H4 (cell line): Measurements from ENCODE around the gene ABHD17C. TPM values are rescaled to one million over a fixed set of nuclear protein-coding genes. Genes with fewer than 3 reads are reported as not detected.
A peak's percentile ranks its signal among the peaks of the same experiment; 100 is the strongest.

Source experiments
- DNase-seq: peaks from one replicate; pipeline ENCODE4 v3.0.0-alpha.2; 2015; ENCODE audit warnings: low spot score
- total RNA-seq: library from RNA; depleted of rRNA; stranded (reverse); fragments of >200 nt; shearing (Covaris generic); gene quantifications from 2 replicates; pipeline ENCODE4 v1.2.3, GENCODE V29; 2014

ABHD17C gene
- total RNA-seq, 1 experiment from 2014 or later: 3.5 TPM

DNA sequence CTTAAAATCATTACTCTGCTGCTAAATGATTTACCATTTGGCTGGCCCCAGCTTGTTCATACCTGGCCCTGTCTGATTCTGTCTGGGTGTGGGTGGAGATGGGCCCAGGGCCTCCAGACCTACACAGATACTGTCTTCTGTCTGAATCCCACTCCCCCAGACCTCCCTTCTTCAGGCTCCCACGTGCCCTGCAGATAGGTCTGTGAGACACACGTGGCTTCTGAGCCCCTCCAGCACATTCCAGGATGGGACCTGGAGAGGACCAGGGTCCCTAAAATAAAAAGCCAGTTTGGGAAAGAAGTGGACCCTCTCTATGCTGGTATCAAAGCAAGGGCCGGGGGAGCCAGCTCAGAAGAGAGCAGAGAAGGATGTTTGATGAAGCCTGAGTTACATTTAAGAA is 69.4 kb downstream of the ABHD17C start:
- no peak for DNase-seq

DNA sequence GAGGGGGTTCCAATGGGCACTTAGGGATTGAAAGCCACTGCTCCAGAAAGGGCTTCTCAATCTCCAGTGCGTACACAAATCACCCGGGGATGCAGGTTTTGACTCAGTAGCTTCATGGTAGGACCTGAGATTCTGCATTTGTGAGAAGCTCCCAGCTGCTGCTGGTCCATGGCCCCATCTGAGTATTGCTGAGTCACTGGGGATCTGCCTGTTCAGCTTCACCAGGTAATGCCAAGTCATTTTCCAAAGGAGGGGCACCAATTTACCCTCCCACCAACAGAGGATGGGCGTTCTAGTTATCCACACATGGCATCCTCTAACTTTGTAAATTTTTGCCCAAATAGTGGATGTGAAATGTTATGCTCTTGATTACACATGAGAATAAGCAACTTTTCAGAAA is 71.2 kb downstream of the ABHD17C start:
- no peak for DNase-seq

DNA sequence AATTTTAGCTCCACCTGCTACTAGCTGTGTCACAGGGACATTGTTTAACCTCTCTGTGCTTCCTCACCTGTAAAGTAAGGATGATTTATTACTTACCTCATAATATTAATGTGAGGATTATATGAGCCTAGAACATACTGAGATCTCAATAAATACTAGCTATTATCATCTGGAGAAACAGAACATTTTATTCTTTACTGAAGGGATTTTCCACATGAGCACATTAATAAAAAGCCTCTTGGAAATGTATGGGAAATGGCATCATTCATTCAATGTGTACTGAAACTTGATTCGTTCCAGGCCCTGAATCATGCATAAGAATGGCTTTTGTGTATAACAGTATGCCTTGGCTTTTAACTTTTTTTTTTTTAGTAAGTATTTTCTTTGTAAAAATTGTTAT is 73.0 kb downstream of the ABHD17C start:
- DNase-seq: no peak

DNA sequence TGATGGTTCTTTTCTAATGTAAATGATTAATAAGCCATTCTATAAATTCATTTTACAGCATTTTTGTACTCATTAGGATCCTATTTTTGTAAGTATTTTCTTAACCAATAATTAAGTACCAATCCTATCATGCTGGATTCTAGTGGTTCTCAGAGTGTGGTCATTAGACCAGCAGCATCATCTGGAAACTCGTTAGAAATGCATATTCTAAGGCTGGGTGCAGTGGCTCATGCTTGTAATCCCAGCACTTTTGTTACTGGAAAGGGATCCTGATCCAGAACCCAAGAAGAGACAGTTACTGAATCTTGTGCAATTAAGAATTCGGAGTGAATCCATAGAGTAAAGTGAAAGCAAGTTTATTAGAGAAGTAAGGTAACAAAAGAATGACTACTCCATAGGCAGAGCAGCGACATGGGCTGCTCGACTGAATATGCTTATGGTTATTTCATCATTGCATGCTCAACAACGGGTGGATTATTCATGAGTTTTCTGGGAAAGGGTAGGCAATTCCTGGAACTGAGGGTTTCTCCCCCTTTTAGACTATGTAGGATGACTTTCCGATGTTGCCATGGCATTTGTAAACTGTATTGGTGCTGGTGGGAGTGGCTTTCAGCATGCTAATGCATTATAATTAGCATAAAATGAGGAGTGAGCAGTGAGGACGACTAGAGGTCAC is 74.2 kb downstream of the ABHD17C start:
- no peak for DNase-seq

DNA sequence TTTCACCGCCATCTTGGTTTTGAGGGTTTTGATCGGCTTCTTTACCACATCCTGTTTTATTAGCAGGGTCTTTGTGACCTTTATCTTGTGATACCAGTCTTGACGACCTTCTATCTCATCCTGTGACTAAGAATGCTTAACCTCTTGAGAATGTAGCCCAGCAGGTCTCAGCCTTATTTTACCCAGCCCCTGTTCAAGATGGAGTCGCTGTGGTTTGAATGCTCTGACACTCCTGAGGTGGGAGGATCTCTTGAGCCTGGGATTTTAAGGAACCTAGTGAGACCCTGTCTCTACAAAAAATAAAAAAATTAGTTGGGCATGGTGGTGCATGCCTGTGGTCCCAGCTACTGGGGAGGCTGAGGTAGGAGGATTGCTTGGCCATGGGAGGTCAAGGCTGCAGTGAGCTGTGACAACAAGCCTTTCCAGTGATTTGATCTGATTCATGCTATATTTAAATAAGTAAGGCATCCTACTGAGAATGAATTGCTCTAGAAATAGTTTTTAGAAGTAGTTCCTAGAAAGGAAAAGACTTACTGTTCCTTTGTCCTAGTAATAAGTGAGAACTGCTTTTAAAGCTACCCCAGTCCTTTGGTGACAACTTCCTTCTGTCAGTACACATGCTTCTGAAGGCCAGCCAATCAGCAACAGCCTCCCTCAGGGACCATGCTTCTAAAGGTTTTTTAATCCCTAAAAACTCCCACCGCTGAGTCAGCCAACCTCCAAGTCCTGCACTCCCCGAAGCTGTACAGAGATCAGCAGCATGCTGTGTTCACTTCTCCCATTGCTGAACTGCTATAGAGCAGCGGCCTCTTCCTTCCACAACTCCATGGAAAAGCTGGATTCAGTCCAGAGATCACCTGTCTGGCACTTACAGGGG is 75.0 kb downstream of the ABHD17C start:
- DNase-seq: no peak

DNA sequence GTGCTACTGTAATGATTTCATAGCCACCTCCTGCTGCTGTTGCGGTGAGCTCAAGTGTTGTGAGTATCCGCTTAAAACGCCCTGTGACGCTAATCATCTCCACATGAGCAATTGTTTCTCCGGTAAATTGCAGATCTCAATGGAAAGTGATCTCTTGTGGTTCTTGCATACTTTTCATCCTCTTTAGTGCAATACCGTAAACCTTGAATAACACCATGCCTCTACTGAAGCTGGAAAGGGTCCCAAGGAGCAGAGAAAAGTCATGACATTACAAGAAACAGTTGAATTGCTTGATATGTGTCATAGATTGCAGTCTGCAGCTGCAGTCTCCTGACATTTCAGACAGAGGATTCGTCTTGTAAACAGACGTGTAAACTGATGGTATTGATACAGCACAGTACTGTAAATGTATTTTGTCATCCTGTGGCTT is 78.0 kb downstream of the ABHD17C start:
- no peak for DNase-seq

DNA sequence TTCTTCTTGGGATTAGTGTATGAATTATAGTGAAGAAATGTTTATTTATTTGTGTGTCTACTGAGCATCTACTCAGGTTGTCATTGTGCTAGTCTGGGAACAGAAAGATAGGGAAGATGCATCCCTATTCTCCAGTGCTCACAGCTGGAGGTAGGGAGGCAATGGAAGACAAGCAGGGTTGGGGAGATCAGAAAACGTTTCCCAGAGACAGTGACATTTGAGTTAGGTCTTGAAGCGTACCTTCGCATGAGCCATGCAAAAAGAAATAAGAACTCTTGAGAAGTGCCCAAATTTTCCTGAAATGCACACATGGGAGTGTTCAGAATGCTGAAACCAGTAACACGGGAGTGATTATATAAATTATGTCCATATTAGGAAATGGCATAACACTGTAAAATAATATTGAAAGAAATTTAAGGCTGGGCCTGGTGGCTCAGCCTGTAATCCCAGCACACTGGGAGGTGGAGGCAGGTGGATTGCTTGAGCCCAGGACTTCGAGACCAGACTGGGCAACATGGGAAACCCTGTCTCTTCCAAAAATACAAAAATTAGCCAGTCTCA is 78.8 kb downstream of the ABHD17C start:
- no peak for DNase-seq

DNA sequence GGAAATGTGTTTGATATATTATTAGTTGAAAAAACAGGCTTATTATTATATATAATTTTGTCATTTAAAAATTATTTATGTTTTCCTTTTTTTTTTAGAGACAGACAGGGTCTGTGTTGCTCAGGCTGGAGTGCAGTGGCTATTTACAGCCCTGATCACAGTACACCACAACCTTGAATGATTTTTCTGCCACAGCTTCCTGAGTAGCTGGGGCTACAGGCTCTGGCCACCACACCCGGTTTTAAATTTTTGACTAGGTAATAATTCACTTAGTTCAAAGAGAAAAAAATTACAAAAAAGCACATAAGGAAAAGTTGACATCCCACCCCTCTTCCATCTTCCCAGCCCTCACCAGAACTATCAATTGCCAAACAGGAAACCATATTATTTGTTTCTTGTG is 79.4 kb downstream of the ABHD17C start:
- no peak for DNase-seq

DNA sequence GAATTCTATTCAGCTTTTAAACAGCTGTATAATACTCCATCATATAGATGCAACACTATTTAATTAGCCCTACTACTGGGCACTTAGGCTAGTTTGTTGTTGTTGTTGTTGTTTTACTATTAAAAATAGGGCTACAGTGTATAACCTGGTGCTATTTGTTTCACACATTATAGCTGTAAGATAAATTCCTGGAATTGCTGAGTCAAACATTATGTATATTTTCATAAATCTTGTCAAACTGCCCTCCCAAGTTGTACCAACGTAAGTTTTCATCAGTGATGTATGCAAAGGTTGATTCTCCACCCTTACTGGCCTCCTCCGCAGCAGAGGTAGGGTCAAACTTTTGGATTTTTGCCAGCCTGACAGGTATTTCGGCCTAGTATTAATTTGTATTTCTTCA is 80.2 kb downstream of the ABHD17C start:
- DNase-seq: no peak

DNA sequence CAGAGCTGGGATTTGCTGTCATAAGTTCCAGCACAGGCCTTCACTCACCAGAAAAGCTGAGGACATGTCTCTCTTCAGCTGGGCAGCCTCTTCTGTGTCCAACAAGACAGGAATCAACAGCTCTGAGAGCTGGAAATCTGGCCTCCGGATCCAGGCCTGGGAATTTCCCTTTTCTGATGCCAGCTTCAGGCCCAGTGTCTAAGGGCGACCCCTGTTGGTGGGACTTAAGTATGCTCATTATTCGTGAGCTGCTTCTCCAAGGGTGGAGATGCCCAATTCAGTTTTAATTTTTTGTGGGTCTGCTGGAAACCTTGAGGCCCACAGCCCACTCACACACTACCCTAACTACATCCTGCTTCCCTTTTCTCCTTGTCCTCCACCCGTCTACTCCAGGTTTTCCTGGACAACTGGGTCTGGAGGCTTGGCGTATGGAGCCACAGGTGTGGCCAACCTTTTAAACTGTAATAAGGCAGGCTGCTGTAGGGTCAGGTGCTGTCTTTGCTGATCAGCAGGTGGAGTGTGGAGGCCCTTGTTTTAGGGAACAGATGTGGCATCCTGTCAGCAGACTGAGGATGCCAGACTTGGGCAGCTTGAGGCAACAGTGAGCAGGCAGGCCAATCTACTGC is 81.4 kb downstream of the ABHD17C start:
- peak; percentile 63 for DNase-seq

DNA sequence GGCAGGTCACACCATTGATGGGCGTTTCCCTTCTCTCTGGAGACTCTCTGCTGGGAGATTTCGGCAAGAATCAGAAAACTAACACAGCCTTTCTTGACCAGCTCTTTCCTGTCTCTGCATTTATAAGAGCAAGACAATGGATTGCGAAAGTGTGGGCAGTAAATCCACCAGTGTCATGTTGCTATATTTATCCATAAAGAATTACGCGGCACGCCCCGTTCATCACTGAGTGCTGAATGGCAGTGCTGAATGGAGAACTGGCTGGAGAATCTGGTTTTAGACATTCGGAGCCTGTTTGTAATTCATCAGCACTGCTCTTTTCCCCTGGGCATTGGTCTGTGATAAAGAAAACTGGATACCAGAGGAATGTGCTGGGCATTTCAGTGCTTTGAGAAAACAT is 82.0 kb downstream of the ABHD17C start:
- DNase-seq: no peak

DNA sequence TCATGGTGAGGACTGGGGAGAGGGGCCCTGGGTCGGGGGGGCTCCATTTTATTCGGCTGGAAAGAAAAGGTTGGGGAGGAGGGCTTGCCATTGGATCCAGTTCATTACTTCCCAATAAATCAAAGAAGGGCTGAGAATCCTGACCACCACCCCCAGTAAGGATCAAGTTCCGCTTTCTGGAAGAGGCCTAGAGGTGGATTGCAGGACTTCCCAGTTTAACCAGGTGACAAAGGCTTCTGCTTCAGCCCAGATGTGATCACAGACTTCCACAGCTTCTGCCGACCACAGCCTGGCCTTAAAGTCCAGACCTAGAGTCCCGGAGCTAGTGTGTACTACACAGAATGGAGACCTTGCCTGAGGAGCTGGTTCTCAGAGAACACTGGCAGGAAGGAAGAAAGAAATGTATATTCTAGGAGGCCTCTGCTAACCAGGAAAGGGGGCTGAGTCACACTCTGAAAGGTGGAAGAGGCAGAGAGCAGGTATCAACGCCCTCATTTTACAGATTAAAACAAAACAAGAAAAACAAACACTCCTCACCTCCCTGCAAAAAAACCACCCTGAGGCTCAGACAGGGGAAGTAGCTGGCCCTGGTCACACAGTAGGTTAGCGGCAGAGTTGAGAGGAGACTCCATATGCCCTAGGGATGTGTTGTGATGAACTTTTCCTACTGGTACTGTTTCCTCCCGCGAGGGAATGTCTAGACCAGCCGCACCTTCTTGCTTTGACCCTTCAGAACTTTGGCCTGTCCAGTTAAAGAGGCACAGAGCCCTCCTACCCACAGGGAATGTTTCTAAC is 82.9 kb downstream of the ABHD17C start:
- DNase-seq: no peak

DNA sequence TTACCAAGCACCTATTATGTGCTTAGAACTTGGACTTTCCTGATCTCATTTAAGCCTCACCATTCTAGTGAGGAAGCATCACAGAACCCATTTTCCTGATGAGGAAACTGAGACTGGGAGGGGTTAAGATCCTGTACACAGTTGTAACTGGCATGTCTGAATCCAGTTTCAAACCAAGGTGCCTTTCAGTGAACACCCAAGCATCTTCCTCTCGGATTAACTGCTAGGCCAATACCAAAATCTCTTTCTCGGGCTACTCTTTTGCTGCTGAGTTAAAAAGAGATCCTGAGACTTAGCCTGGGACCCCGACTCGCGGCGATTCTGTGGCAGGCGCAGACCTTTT is 83.5 kb downstream of the ABHD17C start:
- DNase-seq: no peak

DNA sequence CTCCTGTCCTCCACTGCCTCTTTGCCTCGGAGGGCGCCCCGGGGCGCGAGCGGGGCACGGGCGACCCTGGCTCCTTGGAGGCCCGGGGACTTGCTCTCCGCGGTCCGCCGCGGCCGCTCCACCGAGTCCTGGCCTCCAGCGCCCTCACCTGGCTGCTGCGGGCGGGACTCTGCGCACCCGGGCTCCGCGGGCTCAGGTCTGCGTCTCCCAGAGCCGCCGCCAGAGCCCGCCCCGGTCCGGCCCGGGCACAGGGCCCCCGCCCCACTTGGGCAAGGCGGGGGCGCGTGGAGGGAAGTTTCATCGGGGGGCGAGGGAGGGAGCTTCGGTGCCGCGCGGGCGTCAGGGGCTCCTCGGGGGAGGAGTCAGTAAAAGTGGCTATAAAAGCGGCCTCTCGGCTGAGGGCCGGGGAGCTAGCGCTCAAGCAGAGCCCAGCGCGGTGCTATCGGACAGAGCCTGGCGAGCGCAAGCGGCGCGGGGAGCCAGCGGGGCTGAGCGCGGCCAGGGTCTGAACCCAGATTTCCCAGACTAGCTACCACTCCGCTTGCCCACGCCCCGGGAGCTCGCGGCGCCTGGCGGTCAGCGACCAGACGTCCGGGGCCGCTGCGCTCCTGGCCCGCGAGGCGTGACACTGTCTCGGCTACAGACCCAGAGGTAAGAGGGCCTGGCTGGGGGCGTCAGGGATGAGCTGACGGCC is 84.0 kb downstream of the ABHD17C start, which contains the start of gene CEMIP:
Gene CEMIP (plus strand): TSS at position 407 of the 694 bp plus-strand sequence. CDS start 94,510 bp downstream, outside the sequence.
- DNase-seq: peak; percentile 33

DNA sequence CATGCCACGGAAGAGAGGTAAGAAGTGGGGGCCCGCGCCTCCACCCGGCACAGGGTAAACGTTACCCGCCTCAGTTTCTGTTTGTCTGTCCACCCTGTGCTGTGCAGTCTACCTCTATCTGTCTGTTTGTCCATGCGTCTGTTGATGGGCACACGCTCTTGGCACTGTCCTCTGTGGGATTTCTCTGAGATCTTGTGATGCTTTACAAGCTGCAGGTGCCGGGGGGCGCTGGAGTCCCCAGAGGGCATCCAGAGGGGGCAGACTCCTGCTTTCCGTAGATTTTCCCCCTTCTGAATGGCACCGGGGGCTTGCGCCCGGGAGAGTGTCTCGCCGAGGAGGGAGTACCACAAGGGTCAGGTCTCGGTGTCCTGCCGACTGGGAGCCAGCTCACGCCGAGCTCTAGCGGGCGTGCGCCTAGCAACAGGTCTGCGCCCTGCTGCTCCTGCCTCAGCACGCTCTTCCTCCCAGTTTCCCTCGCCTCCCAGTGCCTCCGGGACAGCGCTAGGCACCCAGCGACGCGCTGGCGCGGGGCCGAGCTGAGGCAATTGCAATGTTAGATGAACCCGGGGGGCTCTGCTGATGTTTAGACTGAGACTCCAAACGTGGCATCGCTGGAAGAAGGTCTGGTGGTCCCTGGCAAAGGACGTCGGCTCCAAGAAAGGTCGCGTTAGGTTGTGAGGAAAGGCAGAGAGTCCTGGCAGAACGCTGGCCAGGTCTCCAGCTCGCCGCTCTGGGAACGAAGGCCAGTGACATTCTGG is 84.7 kb downstream of the ABHD17C start:
- no peak for DNase-seq

DNA sequence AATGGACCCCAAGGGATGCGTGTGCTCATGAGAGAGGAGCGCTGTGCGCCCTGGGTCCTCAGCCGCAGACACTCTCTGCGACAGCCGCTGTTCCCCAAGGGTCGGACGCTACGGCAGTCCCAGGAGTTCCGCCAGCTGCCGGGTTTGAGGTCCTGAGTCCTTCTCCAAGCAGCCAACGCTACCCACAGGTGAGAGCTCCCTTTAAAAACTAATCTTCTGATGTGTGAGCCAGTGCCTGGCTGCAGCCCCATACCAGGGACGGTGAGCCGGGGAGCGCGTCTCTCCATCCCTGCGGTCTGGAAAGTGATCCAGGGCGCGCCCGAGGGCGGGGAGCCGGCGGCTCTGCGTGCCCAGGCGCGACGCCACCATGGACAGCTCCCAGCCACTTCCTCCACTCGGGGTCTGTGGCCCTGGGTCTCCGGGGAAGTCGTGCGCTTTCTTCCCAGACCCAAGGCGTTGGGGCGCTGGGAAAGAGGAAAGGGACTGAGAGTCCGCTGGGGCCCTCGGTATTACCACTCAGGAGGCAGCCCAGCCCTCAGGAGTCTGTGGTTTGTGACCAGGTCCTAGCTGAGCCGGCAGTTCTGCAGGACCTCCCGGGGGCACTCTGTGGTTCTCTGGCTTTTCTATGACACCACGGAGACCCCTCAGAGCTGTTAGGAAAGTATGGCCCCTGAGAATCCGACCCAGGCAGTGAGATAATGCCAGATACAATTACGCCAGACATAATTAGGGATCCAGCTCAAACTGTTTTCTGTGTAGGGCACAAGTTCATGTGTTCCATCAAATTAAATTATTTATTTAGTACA is 85.5 kb downstream of the ABHD17C start:
- no peak for DNase-seq

DNA sequence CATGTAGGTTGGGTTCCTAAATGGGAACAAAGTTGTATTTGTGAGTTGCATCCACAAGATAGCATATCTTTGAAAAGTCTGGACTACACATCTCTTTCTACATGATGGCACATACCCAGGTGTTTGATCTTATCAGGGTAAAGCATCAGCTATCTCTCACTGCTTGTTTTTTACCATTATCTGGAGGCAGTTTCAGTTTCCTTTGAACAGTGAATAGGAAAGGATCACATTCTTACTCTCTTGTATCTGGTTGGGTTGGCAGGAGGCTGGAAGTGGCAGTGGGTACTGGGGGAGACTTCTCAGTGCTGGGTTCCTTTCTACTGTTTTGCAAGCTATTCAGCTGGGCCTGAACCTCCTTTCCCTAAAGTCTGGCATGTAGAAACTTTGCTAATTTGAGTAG is 88.2 kb downstream of the ABHD17C start:
- no peak for DNase-seq

DNA sequence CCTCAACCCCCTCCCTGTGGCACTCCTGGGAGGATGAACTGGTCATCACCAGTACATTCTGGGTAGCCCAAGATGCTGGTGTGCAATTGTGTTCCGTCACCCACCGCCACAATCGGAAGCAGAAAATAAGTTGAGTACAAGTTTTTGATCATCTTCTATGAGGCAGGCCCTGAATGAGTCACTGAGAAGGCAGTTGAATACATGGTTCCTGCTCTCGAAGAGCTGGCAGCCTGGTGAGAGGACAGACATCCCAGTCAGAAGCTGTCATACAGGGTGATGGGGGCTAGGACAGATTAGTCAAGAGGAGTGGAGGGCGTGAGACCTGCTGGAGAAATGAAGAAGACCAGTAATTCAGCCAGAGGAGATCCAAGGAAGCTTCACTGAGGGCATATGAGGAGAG is 90.2 kb downstream of the ABHD17C start:
- DNase-seq: no peak

DNA sequence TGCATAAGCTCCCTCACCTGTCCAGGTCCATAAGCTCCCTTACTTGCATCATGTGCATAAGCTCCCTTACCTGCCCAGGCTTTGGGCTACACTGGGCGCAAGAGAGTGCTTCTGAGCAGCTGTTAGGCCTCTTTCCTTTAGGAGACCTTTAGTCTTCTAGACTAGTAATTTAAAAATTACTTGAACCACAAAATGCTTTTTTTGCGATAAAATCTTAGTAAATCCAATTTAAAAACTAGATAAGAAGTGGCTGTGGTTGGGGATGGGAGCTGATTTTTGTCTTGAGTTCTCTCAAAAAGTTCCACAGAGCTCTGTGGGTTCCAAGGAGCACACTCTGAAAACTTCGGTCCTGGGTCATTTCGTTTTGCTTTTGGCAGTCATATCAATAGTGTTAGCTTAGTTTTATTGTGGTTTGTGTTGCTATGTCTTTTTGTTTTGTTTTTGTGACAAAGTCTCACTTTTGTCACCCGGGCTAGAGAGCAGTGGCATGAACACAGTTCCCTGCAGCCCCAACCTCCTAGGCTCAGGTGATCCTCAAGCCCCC is 90.8 kb downstream of the ABHD17C start:
- no peak for DNase-seq
